HCT116 (cell line): ENCODE results near the gene PLD1. TPM values are rescaled to one million over a fixed set of nuclear protein-coding genes. Genes with fewer than 3 reads are reported as not detected.
A peak's percentile ranks its signal among the peaks of the same experiment; 100 is the strongest.

Experiments
- ATAC-seq: fragments of 200-7000 bp; cut with Tn5 transposase; 2 replicates; pipeline ENCODE4 v1.9.1; 2020; ENCODE audit warnings: mild to moderate bottlenecking, moderate library complexity
- BruUV-seq: library from RNA; stranded (reverse); fragments of 400-500 nt; replicated peaks from 2 replicates; lab custom pipeline; 2021; lab: Mats Ljungman, UMichigan
- CTCF ChIA-PET: fragments of 300-600 bp; sonication (Branson Sonifier 250); formaldehyde crosslinking; loops from one replicate; lab custom pipeline; 2021; ENCODE audit warnings: antibody characterized with exemption; lab: Charles Lee
- POLR2A ChIA-PET: fragments of 300-600, 350-600 bp; sonication (Branson Sonifier 250); formaldehyde crosslinking; loops from one replicate; lab custom pipeline; 2021; ENCODE audit warnings: antibody characterized with exemption; lab: Charles Lee
- RAD21 ChIA-PET, 2 experiments: fragments of 300-600 bp; sonication (Branson Sonifier 250); formaldehyde crosslinking; loops; one replicate each; lab custom pipeline; 2023; ENCODE audit warnings: low total read pairs in 2 of 2; ENCODE audit not compliant: uncharacterized antibody in 2 of 2, unreplicated experiment in 2 of 2, low non-redundant PET in 1 of 2; lab: Charles Lee
- DNase-seq: peaks from one replicate; pipeline ENCODE4 v3.0.0-alpha.2; 2010; ENCODE audit warnings: low read depth, low spot score
- H2AFZ ChIP-seq: fragments of 200-600 bp; shearing (Covaris generic), sonication (generic); 2 replicates; pipeline ENCODE4 v1.6.1; 2017; ENCODE audit warnings: low read depth, mixed run types, mixed read lengths, antibody characterized with exemption, low read length; ENCODE audit not compliant: poor library complexity, severe bottlenecking
- H3K27ac ChIP-seq: 2 replicates; pipeline ENCODE4 v1.5.1; 2012; ENCODE audit warnings: low read depth, low read length
- H3K27me3 ChIP-seq: fragments of 200-600 bp; sonication (generic); 2 replicates; pipeline ENCODE4 v1.6.1; 2016; ENCODE audit warnings: mixed run types, low read length, mixed read lengths; ENCODE audit not compliant: insufficient read depth
- H3K36me3 ChIP-seq, 2 experiments: fragments of 200-500 bp in 1 of 2; fragments of 200-600 bp in 1 of 2; sonication (Bioruptor generic) in 1 of 2; sonication (generic) in 1 of 2; 2 replicates each; pipeline versions ENCODE4 v1.5.1 to v1.6.1; 2014 to 2016; ENCODE audit warnings: low read length in 2 of 2, inconsistent platforms in 1 of 2, mixed read lengths in 1 of 2, mixed run types in 1 of 2; ENCODE audit not compliant: insufficient read depth in 2 of 2, control insufficient read depth in 1 of 2
- H3K4me1 ChIP-seq, 2 experiments: fragments of 200-600 bp in 1 of 2; sonication (generic) in 1 of 2; 2 replicates each; pipeline versions ENCODE4 v1.5.1 to v1.6.1; 2012 to 2017; ENCODE audit warnings: low read length in 2 of 2, inconsistent platforms in 1 of 2, mild to moderate bottlenecking in 1 of 2, mixed read lengths in 1 of 2, mixed run types in 1 of 2, moderate library complexity in 1 of 2; ENCODE audit not compliant: insufficient read depth in 2 of 2, control insufficient read depth in 1 of 2
- H3K4me2 ChIP-seq: fragments of 200-600 bp; sonication (generic); 2 replicates; pipeline ENCODE4 v1.6.1; 2017; ENCODE audit warnings: mixed run types, low read length, mixed read lengths
- H3K4me3 ChIP-seq, 2 experiments: fragments of 200-600 bp in 1 of 2; sonication (generic) in 1 of 2; replicated peaks in 1 of 2; 2 replicates each; pipeline ENCODE4 v1.5.1; 2011 to 2016; ENCODE audit warnings: low read length in 2 of 2, control low read depth in 1 of 2, low read depth in 1 of 2, mild to moderate bottlenecking in 1 of 2, mixed read lengths in 1 of 2, mixed run types in 1 of 2
- H3K79me2 ChIP-seq: fragments of 200-600 bp; sonication (generic); 2 replicates; pipeline ENCODE4 v1.6.1; 2017; ENCODE audit warnings: mild to moderate bottlenecking, mixed run types, low read length, moderate library complexity, mixed read lengths; ENCODE audit not compliant: insufficient read depth
- H3K9ac ChIP-seq: fragments of 200-600 bp; sonication (generic); 2 replicates; pipeline ENCODE4 v1.6.1; 2016; ENCODE audit warnings: low read length, mixed read lengths
- H3K9me2 ChIP-seq: fragments of 200-600 bp; sonication (generic), shearing (Covaris generic); 2 replicates; pipeline ENCODE4 v1.6.1; 2017; ENCODE audit warnings: mixed run types, mild to moderate bottlenecking, moderate library complexity; ENCODE audit not compliant: insufficient read depth
- H3K9me3 ChIP-seq, 2 experiments: fragments of 200-500 bp in 1 of 2; fragments of 200-600 bp in 1 of 2; sonication (Bioruptor generic) in 1 of 2; sonication (generic) in 1 of 2; 2 replicates each; pipeline ENCODE4 v1.6.1; 2014 to 2017; ENCODE audit warnings: low read length in 2 of 2, mixed read lengths in 2 of 2, inconsistent platforms in 1 of 2, low read depth in 1 of 2, mild to moderate bottlenecking in 1 of 2, mixed run types in 1 of 2, moderate library complexity in 1 of 2; ENCODE audit not compliant: control insufficient read depth in 1 of 2, insufficient read depth in 1 of 2
- H4K20me1 ChIP-seq: fragments of 200-600 bp; sonication (generic), shearing (Covaris generic); 2 replicates; pipeline ENCODE4 v1.6.1; 2017; ENCODE audit warnings: mixed run types, mild to moderate bottlenecking, moderate library complexity; ENCODE audit not compliant: insufficient read depth
- ATF3 ChIP-seq: IDR thresholded peaks from 2 replicates; pipeline ENCODE4 v1.6.1; 2012
- CBX3 ChIP-seq: IDR thresholded peaks from 2 replicates; pipeline ENCODE4 v1.6.1; 2012; ENCODE audit warnings: low read depth
- CEBPB ChIP-seq: IDR thresholded peaks from 2 replicates; pipeline ENCODE4 v1.6.1; 2012; ENCODE audit warnings: low read depth
- CTCF ChIP-seq, 3 experiments: fragments of 200-600 bp in 1 of 3; sonication (generic) in 1 of 3; IDR thresholded peaks in 2 of 3; conservative IDR thresholded peaks in 1 of 3; 2 replicates each; pipeline ENCODE4 v1.5.1; 2012 to 2017; ENCODE audit warnings: low read depth in 2 of 3, low read length in 2 of 3, antibody characterized with exemption in 1 of 3, borderline replicate concordance in 1 of 3, control low read depth in 1 of 3, mild to moderate bottlenecking in 1 of 3, mixed read lengths in 1 of 3, mixed run types in 1 of 3, moderate library complexity in 1 of 3; ENCODE audit not compliant: insufficient read depth in 1 of 3
- EGR1 ChIP-seq: IDR thresholded peaks from 2 replicates; pipeline ENCODE4 v1.6.1; 2012; ENCODE audit warnings: low read depth
- ELF1 ChIP-seq: IDR thresholded peaks from 2 replicates; pipeline ENCODE4 v1.6.1; 2012; ENCODE audit warnings: low read depth, borderline replicate concordance
- EZH2phosphoT487 ChIP-seq: fragments of 200-600 bp; IDR thresholded peaks from 2 replicates; pipeline ENCODE4 v1.6.1; 2018; ENCODE audit warnings: antibody characterized with exemption, borderline replicate concordance
- POLR2A ChIP-seq: IDR thresholded peaks from 2 replicates; pipeline ENCODE4 v1.7.0; 2011; ENCODE audit warnings: borderline replicate concordance; ENCODE audit not compliant: insufficient read depth, insufficient read length; ENCODE audit errors: extremely low read depth
- POLR2AphosphoS5 ChIP-seq: IDR thresholded peaks from 2 replicates; pipeline ENCODE4 v1.6.1; 2011; ENCODE audit warnings: mild to moderate bottlenecking, low read depth, low read length, moderate library complexity
- SIN3A ChIP-seq: IDR thresholded peaks from 2 replicates; pipeline ENCODE4 v1.6.1; 2012; ENCODE audit warnings: low read depth
- SRF ChIP-seq: IDR thresholded peaks from 2 replicates; pipeline ENCODE4 v1.6.1; 2012; ENCODE audit warnings: low read depth
- ZNF274 ChIP-seq: fragments of 200-500 bp; sonication (Bioruptor generic); IDR thresholded peaks from 2 replicates; pipeline ENCODE4 v1.6.1; 2014; ENCODE audit warnings: mild to moderate bottlenecking, low read depth, low read length, inconsistent platforms
- intact Hi-C: fragments of 100-400 bp; cut with micrococcal nuclease; formaldehyde crosslinking; loops from 2 replicates; pipeline ENCODE4 v1.10.0; 2022
- total RNA-seq: library from RNA; stranded (reverse); gene quantifications from one replicate; pipeline ENCODE4 v1.2.1, GENCODE V29; 2021; ENCODE audit not compliant: unreplicated experiment

The PLD1 gene
- total RNA-seq, 1 experiment from 2014 or later: 8.4 TPM

GRCh38 chr3:171806200-171807128 is 3.8 kb downstream of the PLD1 start:
- ATAC-seq: no peak
- RAD21 ChIA-PET: no interaction called here

More at GRCh38 chr3:171806200-171807128, 3.8 kb downstream of the PLD1 start:
- Histone ChIP-seq H3K4me1 (peaks cover 15 to 50% of the 10 kb centered on the region in 2 experiments; a peak in 3 of 4 replicates), H3K79me2 (no peaks in the 10 kb centered on the region), H3K9me3 (no peaks in the 10 kb centered on the region), H4K20me1 (no peaks in the 10 kb centered on the region), H2AFZ (no peak overlapping the region), H3K36me3 (no peaks in the 10 kb centered on the region), H3K4me2 (peak overlapping the region; percentile 19; the same call in 1 of the 2 replicates), H3K27me3 (no peaks in the 10 kb centered on the region), H3K9me2 (no peaks in the 10 kb centered on the region; the same call in 1 of the 2 replicates), H3K27ac (no peak overlapping the region), H3K9ac (no peak overlapping the region), H3K4me3 (no peak overlapping the region)
- ChIA-PET CTCF (interaction anchor here (0.6 to 1.2 kb wide), 2 partner anchors 21 to 34 kb away, joined by 4 to 5 read pairs; no protein-coding TSS in a partner anchor), POLR2A (no interaction called here)
- intact Hi-C loops: no loop called here
- no peak for DNase-seq
- TF ChIP-seq EGR1 (no peak), POLR2AphosphoS5 (no peak), POLR2A (no peak), ATF3 (no peak), SIN3A (no peak), ELF1 (no peak), CBX3 (no peak), EZH2phosphoT487 (no peak), CEBPB (no peak), CTCF (IDR thresholded peaks at IDR 0.05 in 2 of 3, conservative IDR thresholded peaks at IDR 0.05 in 1 of 3; ENCODE audit: borderline replicate concordance in 1 of 3, insufficient read depth in 1 of 3, low read depth in 2 of 3, low read length in 2 of 3) (no peak), ZNF274 (no peak), SRF (no peak)
- BruUV-seq: no TSS peak
